Fibroblast of skin of back (primary cell): ENCODE measurements around the gene KCNAB1. TPM values are rescaled to one million over a fixed set of nuclear protein-coding genes. Genes with fewer than 3 reads are reported as not detected.
A peak's percentile ranks its signal among the peaks of the same experiment; 100 is the strongest.
"Not testable (repeated sequence)": the region's sequence is repeated elsewhere in the genome, so short reads cannot be mapped to it uniquely, and the experiment has no call there.

Experiments
- DNase-seq: peaks from one replicate; pipeline ENCODE4 v3.0.0-alpha.2; 2013
- polyA plus RNA-seq, 2 experiments: library from polyadenylated mRNA; unstranded; fragments of 120-200 nt; gene quantifications; one replicate each; pipeline ENCODE4 v1.2.1, GENCODE V29; 2013; ENCODE audit not compliant: insufficient read length in 2 of 2

Gene KCNAB1
- 0.75 TPM for polyA plus RNA-seq (2013, experiment 1 of 2; ENCODE audit: insufficient read length)
- 0.52 TPM for polyA plus RNA-seq (2013, experiment 2 of 2; ENCODE audit: insufficient read length)

DNA sequence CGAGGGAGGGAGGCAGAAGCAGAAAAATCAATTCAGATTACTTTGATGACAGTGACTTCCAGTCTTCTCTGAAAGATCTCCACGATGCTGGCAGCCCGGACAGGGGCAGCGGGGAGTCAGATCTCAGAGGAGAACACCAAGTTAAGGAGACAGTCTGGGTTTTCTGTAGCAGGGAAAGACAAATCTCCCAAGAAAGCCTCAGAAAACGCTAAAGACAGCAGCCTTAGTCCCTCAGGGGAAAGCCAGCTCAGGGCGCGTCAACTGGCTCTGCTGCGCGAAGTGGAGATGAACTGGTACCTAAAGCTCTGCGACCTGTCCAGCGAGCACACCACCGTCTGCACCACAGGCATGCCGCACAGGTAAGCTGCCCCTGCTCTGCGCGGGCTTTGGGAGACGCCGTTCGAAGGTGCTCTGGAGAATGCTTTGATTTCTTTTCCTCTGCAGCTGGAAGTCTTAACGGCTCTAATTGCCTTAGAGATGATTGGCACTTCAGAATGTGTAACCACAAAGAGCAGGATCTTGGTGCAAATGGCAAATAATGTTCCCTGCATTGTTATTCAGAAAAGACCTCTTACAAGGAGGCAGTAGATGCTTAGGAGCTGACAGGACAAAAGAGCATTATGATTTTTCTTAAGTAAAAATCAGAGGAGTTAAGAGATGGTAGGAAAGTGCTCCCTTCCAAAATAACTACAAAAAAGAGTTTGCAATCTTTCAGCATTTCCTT is at the start of gene KCNAB1:
TSS of gene KCNAB1 (plus strand) at position 51 of the 724 bp plus-strand sequence.
- DNase-seq, result no peak

DNA sequence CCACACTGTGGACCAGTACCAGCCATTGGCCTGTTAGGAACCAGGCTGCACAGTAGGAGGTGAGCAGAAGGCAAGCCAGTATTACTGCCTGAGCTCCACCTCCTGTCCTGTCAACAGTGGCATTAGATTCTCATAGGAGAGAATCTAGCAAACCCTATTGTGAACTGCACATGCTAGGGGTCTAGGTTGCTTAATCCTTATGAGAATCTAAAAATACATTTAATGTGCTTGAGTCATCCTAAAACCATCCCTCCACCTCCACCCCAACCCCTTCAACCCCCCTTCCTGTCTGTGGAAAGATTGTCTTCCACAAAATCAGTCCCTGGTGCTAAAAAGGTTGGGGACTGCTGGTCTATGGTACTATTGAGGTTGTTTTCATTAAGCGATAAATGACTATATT is 49.3 kb upstream of the KCNAB1 start:
- peak; percentile 8 for DNase-seq

DNA sequence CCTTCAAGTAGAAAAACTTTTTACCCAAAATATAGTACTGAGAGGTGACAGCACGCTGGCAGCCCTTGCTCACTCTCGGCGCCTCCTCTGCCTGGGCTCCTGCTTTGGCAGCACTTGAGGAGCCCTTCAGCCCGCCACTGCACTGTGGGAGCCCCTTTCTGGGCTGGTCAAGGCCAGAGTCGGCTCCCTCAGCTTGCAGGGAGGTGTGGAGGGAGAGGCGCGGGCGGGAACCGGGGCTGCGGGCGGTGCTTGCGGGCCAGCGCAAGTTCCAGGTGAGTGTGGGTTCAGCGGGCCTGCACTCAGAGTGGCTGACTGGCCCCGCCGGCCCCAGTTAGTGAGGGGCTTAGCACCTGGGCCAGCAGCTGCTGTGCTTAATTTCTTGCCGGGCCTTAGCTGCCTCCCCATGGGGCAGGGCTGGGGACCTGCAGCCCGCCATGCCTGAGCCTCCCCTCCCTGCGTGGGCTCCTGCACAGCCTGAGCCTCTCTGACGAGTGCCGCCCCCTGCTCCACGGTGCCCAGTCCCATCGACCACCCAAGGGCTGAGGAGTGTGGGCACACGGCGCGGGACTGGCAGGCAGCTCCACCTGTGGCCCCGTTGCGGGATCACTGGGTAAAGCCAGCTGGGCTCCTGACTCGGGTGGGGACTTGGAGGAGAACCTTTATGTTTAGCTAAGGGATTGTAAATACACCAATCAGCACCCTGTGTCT is 47.3 kb upstream of the KCNAB1 start:
- not testable (repeated sequence) for DNase-seq

DNA sequence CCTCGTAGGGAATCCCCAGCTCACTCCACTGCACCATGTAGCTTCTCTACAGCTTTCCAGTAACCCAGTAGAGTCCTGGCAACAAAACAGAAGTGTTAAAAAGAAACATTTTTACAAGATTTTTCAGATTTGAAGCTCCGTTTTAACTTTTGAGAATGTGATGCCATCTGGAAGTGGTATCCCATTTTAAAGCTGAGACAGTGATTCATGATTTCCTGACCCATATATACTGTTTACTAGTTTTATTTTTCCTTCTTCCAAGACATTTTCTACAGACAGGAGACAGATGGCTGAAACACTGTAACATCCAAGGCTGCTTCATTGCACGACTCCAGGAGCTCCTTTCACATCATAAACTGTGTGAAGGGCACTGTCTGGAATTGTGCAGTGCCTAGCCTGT is 30.3 kb upstream of the KCNAB1 start:
- DNase-seq, result no peak

DNA sequence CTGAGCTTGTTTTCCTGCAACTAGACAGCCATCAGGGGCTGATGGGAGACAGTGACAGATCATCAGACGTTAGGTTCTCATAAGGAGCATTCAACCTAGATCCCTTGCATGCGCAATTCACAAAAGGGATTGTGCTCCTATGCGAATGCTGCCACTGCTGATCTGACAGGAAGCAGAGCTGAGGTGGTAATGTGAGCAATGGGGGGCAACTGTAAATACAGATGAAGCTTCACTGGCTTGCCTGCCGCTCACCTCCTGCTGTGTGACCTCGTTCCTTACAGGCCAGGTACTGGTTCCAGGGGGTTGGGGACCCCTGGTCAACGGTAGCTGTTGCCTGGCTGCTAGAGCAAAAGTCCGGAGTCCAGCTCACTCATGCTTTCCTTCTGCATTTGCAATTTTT is 26.4 kb upstream of the KCNAB1 start:
- no peak for DNase-seq

DNA sequence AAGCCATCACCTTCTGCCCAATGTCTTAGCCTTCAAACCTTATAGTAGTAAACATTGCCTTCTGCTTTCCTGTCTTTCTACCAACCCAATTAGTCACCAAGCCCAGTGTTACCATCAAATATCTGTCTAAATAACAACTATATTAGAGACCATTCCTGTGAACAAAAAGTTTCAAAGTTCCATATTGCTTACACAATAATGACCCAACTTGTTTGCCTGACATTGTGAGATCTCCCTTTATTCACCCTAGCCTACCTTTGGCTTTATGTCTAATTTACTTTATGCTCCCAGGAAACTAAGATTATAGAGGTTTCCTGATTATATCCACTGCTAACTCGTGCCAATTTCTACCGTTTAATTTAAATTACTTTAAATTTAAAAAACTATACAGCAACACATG is 26.0 kb upstream of the KCNAB1 start:
- no peak for DNase-seq

DNA sequence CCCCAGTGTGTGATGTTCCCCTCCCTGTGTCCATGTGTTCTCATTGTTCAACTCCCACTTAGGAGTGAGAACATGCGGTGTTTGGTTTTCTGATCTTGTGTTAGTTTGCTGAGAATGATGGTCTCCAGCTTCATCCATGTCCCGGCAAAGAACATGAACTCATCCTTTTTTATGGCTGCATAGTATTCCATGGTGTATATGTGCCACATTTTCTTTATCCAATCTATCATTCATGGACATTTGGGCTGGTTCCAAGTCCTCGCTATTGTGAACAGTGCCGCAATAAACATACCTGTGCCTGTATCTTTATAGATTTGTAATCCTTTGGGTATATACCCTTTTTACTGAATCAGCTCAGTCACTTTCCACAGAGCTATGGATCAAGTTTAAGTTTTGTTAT is 24.7 kb upstream of the KCNAB1 start:
- DNase-seq, result not testable (repeated sequence)

DNA sequence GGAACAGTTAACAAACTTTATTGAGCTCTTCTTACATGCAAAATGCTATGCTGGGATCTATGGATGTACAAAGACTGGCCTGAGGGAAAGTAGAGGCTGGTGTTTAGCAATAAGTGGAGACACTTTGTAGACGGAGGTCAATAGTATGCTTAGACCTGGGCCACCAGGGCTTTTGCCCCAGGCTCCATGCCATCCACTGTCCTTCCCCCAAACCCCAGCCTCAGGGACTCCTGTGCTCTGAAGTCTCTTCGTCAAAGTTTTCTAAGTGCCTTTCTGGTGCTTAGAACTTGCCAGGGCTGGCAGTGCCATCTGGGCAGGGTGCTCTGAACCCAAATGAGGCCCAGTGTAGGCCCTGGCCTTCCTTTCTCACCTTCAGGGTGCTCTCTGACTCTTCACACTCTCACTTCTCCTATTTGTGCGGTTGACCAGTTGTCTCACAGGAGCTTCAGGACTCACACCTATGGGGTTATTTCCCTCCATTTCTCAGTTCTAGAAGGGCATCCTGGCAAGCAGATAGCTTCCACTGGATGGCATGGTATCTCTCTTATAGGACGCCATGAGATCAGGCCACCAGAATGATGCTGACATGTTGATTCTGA is 21.8 kb upstream of the KCNAB1 start:
- no peak for DNase-seq

DNA sequence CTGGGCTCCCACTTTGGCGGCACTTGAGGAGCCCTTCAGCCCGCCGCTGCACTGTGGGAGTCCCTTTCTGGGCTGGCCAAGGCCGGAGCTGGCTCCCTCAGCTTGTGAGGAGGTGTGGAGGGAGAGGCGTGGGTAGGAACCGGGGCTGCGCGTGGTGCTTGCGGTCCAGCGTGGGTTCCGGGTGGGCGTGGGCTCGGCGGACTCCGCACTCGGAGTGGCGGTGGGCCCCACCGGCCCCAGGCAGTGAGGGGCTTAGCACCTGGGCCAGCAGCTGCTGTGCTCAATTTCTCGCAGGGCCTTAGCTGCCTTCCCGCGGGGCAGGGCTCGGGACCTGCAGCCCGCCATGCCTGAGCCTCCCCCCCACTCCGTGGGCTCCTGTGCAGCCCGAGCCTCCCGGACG is 21.0 kb upstream of the KCNAB1 start:
- DNase-seq, result not testable (repeated sequence)

DNA sequence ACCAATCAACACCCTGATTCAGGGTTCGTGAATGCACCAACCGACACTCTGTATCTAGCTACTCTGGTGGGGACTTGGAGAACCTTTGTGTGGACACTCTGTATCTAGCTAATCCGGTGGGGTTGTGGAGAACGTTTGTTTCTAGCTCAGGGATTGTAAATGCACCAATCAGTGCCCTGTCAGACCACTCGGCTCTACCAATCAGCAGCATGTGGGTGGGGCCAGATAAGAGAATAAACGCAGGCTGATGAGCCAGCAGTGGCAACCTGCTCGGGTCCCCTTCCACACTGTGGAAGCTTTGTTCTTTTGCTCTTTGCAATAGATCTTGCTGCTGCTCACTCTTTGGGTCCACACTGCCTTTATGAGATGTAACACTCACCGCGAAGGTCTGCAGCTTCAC is 20.4 kb upstream of the KCNAB1 start:
- not testable (repeated sequence) for DNase-seq

DNA sequence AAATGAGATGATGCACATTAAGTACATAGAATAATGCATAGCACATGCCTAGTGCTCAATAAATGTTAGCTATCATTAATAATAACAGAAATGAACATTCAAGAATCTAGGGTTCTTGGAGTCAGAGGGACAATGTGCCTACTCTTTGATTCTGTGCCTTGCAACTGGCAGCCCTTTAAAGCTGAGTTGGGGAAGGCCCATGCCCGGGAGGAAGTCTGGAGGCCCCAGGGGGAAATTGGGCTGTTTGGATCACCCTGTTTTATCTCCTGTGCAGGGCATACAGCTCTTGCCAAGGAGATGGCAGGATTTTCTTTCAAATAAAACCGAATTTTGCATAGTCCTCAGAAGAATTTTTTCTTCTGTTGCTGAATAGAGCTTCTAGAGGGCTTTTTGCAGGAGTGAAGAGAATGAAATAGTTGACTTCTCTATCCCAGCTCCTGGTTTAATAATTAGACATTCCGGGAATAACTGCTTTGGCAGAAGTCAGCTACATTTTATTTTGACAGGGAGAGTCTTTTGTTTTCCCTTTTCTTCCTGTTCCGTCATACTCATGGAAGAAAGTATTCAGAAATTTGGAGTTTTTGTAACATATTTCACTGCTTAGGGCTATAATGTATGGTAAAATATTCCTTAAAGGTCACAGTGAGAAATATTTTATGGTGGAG is 18.0 kb upstream of the KCNAB1 start:
- DNase-seq, result peak; percentile 17

DNA sequence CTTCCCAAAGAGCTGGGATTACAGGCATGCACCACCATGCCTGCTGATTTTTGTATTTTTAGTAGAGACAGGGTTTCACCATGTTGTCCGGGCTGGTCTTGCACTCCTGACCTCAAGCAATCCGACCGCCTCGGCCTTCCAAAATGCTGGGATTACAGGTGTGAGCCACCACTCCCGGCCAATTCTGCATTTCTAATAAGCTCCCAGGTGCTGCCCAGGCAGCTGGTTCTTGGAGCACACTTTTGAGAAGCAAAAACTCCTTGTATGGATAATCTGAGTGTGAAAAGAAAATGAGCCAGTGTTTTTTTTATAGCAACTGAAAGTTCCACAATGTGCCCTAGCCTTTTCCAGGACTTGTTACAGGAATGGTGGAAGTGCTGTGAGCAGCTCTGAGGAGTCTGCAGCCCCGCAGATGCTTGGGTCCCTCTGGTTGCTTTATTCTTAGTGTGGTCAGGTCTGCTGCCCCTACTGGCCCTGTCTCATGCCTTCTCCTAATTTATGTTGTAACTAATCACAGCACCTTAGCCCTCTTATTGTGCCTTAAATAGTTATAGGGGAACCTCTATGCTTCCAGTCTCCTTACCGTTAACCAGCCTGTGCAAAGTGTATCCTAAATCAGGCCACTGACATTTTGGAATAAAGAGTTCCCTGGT is 13.5 kb upstream of the KCNAB1 start:
- DNase-seq, result no peak

DNA sequence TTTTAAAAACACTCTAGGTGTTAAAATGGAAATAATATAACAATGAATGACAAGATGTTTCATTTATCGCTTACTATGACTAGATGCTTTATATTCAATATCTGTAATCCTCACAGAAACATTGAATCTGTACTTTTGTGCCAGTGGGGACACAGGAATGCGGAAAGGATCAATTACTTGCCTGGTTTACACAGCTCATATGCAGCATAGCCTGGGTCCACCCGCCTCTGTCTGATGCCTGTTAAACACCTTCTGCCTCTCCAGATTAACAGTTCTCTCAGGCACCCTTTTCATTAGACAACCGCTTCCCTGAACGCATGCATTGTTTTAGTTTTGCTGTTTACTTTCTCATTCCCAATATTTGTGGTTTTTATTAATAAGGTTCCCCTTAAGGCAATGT is 12.9 kb upstream of the KCNAB1 start:
- no peak for DNase-seq

DNA sequence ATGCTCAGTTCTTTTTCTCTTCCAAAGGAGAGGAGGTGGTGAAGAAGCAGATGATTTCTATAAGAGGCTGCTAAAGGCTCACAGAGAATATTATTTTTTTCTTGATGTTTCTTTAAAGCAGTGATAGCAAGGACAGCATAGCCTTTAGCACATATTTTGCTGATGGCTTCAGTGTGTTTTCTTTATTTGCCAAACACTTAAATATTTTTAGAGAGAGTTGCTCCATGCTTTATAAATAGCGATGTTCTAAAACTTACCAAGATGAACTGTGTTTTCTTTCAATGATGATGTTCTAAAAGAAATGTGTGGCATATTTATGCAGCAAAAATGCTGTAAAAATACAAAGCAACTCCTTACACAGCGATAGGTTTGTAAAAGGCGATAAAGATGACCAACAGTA is 11.8 kb upstream of the KCNAB1 start:
- DNase-seq, result peak; percentile 30

DNA sequence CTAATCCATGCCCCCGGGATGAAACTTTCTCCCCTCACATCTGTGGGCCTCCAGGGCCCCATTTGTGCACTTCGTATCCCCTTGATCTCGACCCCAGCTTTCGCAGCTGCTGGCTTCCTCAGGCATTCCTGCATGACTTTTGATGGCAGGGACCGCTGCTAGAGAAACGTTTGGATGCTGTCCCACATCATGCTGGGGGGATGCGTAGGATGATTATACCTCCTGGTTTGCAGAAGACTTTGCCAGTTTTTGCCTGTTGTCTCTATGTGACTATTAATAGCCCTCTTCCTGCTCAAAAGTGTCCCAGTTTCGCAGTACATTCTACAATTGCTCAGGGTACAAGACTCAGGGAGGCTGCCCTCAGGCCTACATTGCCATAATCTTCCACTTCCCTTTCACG is 10.4 kb upstream of the KCNAB1 start:
- peak; percentile 16 for DNase-seq

DNA sequence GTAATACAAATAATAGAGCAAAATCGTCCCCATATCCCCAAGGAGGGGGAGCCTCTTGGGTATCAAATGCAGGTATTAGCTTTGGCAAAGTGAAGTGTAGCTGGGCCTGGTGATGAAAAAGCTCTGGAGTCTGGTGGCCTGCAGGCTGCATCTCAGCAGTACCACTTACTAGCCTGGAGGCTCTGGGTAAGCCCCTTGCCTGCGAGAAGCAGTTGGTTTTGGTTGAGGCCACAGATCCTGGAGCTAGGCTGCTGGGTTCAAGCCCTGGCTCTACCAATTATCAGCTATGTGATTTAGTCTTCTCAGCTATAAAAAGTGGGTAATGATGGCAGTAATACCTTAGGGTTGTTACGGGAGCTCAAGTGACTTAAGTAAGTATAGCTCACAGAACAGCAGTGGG is 6.1 kb downstream of the KCNAB1 start:
- DNase-seq, result no peak

DNA sequence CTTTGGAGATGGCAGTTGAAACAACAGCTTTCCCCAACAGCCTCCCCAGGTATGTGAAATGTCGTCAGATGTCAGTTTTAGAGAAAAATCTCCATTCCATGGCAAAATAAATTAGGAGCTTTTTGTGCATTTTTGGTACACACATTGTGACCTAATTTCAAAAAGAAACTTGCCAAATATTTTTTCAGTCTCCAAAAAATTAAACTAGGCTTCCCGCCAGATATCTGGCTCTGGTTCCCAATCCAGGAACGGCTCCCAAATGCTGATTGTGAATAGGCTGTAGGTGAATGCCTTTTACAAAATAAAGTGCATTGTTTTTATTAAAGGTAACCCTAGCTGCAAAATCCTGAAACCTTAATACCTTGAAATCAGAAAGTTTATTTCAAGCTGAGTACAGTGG is 10.9 kb downstream of the KCNAB1 start:
- DNase-seq, result no peak

DNA sequence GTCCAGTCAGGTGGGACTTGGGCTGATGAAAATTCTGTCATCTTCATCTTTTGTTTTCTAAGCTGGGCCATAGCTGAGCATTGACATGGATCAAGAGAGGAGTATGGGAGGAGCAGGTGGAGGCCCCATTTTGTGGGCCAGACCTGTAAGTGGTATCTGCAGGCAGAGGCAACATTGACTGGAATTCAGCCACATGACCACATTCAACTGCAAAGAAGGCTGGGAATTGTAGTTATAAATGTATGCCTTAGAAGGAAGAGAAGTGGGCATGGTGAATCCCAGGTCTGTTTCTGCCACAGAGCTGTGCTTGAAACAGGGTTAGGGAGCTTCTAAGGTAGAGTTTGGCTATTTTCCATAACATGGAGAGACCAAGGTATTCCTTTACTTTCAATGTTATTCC is 11.4 kb downstream of the KCNAB1 start:
- no peak for DNase-seq

DNA sequence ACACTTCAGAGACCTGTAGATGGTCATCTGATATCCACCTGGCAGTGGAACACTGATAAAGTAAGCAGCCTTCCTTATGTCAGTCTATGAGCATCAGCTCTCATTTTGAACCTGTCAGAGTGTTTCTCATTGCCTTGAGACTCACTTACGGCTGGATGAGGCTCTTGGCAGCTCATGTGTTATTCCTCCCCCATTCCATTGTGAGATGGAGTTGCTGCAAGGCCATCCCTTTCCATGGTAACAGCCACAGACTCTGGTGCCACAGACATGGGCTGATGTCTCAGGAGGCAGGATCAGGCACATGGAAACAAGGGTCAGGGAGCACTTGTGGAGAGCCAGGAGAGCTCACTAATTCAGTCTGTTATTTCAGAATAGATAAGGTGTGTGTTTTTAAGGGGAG is 11.9 kb downstream of the KCNAB1 start:
- no peak for DNase-seq

DNA sequence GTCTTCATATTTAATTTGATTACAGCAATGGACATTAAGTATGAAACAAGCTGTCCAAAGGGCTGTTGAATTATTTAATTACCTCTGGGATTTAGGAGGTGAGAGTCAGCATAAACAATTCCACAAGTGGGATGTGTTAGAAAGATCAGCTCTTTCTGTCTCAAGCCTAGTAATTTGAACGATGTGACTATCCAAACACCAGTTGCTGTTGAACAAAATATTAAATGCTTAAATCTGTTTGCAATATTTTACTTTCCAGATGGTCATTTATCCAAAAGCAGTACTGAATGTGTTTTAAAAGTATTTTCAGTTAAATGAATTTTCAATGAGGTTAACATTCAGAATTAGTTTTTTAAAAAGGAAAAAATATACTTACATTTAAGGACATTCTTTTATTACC is 12.7 kb downstream of the KCNAB1 start:
- no peak for DNase-seq

DNA sequence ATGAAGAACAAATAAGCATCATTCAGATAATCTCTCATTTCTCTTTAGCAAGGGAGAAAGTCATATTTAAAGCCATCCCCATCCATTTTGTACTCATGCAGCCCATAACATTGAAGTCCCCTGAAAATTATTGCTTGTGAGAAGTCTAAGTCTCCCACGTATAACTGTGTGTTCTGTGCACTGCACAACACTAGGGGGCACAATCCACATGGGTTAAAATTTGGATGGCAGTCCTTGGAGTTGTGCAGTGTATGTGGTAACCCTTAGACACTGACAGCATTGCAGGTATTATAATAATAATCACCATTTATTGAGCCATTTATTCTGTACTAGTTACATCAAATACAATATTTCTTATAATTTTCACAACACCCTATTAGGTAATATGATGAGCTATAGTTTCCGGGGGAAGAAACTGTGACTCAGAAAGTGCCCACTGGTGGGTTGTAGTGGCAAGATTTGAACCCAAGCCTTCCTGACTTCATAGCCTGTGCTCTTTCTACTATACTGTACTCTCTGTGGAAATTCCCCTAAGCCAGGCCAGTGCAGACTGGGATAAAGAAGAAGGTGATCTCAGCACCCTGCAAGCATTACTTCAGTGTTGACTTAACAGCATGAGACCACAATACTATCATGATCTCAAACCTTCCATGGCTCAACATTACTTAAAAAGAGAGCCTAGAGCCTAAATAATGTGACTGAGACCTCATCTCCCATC is 15.7 kb downstream of the KCNAB1 start:
- no peak for DNase-seq

DNA sequence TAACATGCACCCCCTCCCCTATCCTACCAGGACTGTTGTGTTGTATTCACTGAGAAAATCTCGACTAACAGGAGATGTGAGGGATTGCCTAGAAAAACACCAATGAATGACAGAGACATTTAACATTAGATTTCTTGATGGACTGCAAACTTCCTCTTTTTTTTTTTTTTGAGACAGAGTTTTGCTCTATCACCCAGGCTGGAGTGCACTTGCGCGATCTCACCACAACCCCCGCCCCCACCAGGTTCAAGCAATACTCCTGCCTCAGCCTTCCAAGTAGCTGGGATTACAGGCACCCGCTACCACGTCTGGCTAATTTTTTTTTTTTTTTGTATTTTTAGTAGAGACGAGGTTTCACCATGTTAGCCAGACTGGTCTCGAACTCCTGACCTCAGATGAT is 17.0 kb downstream of the KCNAB1 start:
- DNase-seq, result not testable (repeated sequence)
